Adrenal gland (tissue), 12 donors: ENCODE results near the gene ANTXR1. TPM values are rescaled to one million over a fixed set of nuclear protein-coding genes. Genes with fewer than 3 reads are reported as not detected.

Source experiments
- DNase-seq, 7 donors: peaks; one replicate each; pipeline ENCODE4 v3.0.0-alpha.2; 2019 to 2020
- H3K27ac ChIP-seq, 5 donors: fragments of 200-600 bp; sonication (generic) in 4 of 5; 1 replicate in 3 of 5; 2 replicates in 2 of 5; pipeline versions ENCODE4 v1.5.1 to v1.8.0; 2016 to 2020; ENCODE audit warnings: mild to moderate bottlenecking in 1 of 5
- H3K27me3 ChIP-seq: fragments of 200-600 bp; 2 replicates; pipeline ENCODE4 v1.8.0; 2021
- H3K36me3 ChIP-seq, 2 donors: fragments of 200-600 bp; replicated peaks in 1 of 2; 1 replicate in 1 of 2; 2 replicates in 1 of 2; pipeline versions ENCODE4 v1.5.1 to v1.8.0; 2018 to 2022
- H3K4me1 ChIP-seq, 2 donors: fragments of 200-600 bp; replicated peaks in 1 of 2; 1 replicate in 1 of 2; 2 replicates in 1 of 2; pipeline versions ENCODE4 v1.5.1 to v1.8.0; 2018 to 2021
- H3K4me3 ChIP-seq, 4 donors: fragments of 200-600 bp; sonication (generic) in 3 of 4; one replicate each; pipeline ENCODE4 v1.5.1; 2016 to 2018
- H3K9me3 ChIP-seq, 3 donors: fragments of 200-600 bp; sonication (generic) in 1 of 3; replicated peaks in 1 of 3; 1 replicate in 2 of 3; 2 replicates in 1 of 3; pipeline versions ENCODE4 v1.5.1 to v1.8.0; 2016 to 2021
- POLR2A ChIP-seq, 2 donors: fragments of 450-650 bp; IDR thresholded peaks; one replicate each; pipeline ENCODE4 v1.6.1; 2017; ENCODE audit warnings: antibody characterized with exemption in 2 of 2, mild to moderate bottlenecking in 2 of 2, moderate library complexity in 1 of 2
- WGBS, 4 donors: extraction: QIAGEN DNeasy Blood & Tissue Kit in 2 of 4; methylation state at CpG; one replicate each; pipeline versions ENCODE4 v1.1.5 to v1.1.7; 2013 to 2017; 5-methylcytosine and 5-hydroxymethylcytosine counted together
- intact Hi-C, 2 donors: fragments of 100-400 bp; cut with DNase I; formaldehyde crosslinking; loops; one replicate each; pipeline versions ENCODE4 v1.14.1 to v1.15.0; 2022 to 2023
- polyA plus RNA-seq, 3 donors: library from polyadenylated mRNA; stranded (reverse); fragments of 200-250 nt in 2 of 3; fragments of 350-450 nt in 1 of 3; fragmentation: Illumina TruSeq in 1 of 3; extraction: RNeasy Lipid Tissue Mini Kit (QIAGEN cat#74804) in 1 of 3; gene quantifications; one replicate each; pipeline ENCODE4 v1.2.3, GENCODE V29; 2013 to 2014
- total RNA-seq, 9 donors: library from RNA; depleted of rRNA in 4 of 9; stranded (reverse); fragments of >200 nt in 4 of 9; fragments of 120-200 nt in 1 of 9; fragmentation: NEBNext Ultra II Directional in 1 of 9; extraction: Animal tissue kit (Norgen Biotek cat#: 25700) in 1 of 9; gene quantifications; one replicate each; pipeline versions ENCODE4 v1.1.0 to v1.2.4, GENCODE V29; 2013 to 2023
- TF ChIP-seq, protein P1 (sequence below), 6 experiments: fragments of 450-650 bp in 4 of 6; fragments of 200-600 bp in 2 of 6; sonication (generic) in 1 of 6; IDR thresholded peaks; 1 replicate in 5 of 6; 2 replicates in 1 of 6; pipeline versions ENCODE4 v1.5.1 to v1.8.0; 2016 to 2021; ENCODE audit warnings: antibody characterized with exemption in 6 of 6, mild to moderate bottlenecking in 2 of 6, moderate library complexity in 1 of 6
- donor health status: healthy with polysubstance abuse.
- donor health status: Bipolar disorder and iron deficiency.
- donor health status: DM: yes; HTN: yes; CAD: no.
- donor health status: DM: no; HTN: no; CAD: no.
- donor health status: DM: no; HTN: no; CAD: no.
- donor health status: DM: yes; HTN: yes; CAD: no.

ANTXR1 gene
- total and polyA plus RNA-seq, 12 donors = 19.0 to 386 (median 119) TPM

DNA sequence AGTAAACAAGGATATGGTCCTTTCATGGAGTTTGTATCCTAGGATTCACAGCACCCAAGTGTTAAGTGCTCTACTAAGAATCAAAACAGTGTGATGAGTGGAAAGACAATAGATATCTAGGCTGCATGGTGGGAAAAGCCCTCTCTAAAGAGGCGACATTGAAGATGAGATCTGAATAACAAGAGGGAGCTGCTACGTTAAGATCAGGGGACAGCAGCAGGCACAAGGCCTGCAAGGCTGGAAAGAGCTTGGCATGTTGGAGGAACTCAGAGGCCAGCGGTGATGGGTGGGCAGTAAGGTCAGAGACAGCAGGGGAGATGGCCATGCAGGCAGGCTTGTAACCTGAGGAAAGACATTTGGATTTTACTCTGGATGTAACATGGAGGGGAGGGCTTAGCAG, 196.5 kb downstream of the ANTXR1 start:
- intact Hi-C loops = loop anchor here in 1 of 2 donors (10.0 kb wide), 1 partner anchor 85 kb away; no protein-coding TSS in a partner anchor
- Histone ChIP-seq H3K27me3 (no peaks in the 10 kb centered on the region), H3K4me3 (no peak overlapping the region), H3K36me3 (no peaks in the 10 kb centered on the region), H3K9me3 (no peaks in the 10 kb centered on the region), H3K4me1 (peaks cover 12 to 27% of the 10 kb centered on the region in 2 donors), H3K27ac (no peak overlapping the region)
- DNase-seq = no peak
- no peak for TF ChIP-seq POLR2A (IDR thresholded peaks at IDR 0.05)
- TF ChIP-seq, protein P1, sequence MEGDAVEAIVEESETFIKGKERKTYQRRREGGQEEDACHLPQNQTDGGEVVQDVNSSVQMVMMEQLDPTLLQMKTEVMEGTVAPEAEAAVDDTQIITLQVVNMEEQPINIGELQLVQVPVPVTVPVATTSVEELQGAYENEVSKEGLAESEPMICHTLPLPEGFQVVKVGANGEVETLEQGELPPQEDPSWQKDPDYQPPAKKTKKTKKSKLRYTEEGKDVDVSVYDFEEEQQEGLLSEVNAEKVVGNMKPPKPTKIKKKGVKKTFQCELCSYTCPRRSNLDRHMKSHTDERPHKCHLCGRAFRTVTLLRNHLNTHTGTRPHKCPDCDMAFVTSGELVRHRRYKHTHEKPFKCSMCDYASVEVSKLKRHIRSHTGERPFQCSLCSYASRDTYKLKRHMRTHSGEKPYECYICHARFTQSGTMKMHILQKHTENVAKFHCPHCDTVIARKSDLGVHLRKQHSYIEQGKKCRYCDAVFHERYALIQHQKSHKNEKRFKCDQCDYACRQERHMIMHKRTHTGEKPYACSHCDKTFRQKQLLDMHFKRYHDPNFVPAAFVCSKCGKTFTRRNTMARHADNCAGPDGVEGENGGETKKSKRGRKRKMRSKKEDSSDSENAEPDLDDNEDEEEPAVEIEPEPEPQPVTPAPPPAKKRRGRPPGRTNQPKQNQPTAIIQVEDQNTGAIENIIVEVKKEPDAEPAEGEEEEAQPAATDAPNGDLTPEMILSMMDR (IDR thresholded peaks at IDR 0.05) = no peak
- 85 to 96% (median 92%) methylated on average over 3 of the region's 3 CpGs for WGBS, 4 donors

DNA sequence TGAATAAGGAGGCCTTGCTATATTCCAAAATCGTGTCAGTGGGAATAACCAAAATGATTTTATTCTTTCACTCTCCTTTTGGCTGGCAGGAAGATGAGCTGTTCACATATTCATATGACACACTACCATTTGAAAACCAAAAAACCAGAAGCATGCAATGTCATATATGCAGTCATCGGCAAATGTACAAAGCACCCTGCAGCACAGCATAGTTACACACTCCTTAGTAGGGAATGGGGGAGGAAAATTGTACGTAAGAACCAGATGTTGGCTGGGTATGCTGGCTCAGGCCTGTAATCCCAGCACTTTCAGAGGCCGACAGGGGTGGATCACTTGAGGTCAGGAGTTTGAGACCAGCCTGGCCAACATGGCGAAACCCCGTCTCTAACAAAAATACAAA, 197.4 kb downstream of the ANTXR1 start:
- no peak for DNase-seq
- intact Hi-C loops = no loop called here
- Histone ChIP-seq H3K27me3 (no peaks in the 10 kb centered on the region), H3K4me1 (peaks cover 3 to 25% of the 10 kb centered on the region in 2 donors), H3K27ac (no peak overlapping the region), H3K9me3 (no peaks in the 10 kb centered on the region), H3K36me3 (no peaks in the 10 kb centered on the region), H3K4me3 (no peak overlapping the region)
- no peak for TF ChIP-seq POLR2A (IDR thresholded peaks at IDR 0.05)
- TF ChIP-seq, protein P1 (IDR thresholded peaks at IDR 0.05) = no peak
- 87 to 89% (median 88%) methylated on average over 6 of the region's 6 CpGs for WGBS, 4 donors

DNA sequence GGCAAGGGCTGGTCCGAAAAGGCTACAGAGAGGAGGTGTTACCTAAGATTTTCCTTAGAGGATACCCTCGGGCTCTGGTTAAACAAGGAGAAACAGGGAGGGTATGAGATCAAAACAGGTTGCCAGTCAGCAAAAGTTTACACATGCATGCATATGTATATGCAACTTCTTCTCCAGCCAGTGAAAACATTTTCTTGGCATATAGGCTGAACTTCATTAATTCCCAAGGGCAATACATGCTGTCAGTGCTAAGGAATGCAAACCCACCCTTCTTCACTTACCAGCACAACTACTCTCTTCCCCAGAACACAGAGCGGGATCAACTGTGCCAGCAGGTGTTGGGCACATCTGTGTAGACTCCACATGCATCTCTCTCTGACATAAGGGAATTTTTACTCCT, 198.1 kb downstream of the ANTXR1 start:
- H3K36me3 ChIP-seq = no peaks in the 10 kb centered on the region
- WGBS, 4 donors = 89 to 98% (median 93%) methylated on average over 3 of the region's 3 CpGs
- peaks cover 0 to 18% of the 10 kb centered on the region in 2 donors for H3K4me1 ChIP-seq
- intact Hi-C loops = no loop called here
- DNase-seq = no peak
- no peak for TF ChIP-seq POLR2A (IDR thresholded peaks at IDR 0.05)
- TF ChIP-seq, protein P1 (IDR thresholded peaks at IDR 0.05) = no peak
- no peaks in the 10 kb centered on the region for H3K9me3 ChIP-seq
- no peaks in the 10 kb centered on the region for H3K27me3 ChIP-seq
- H3K27ac ChIP-seq = no peak overlapping the region
- H3K4me3 ChIP-seq = no peak overlapping the region

DNA sequence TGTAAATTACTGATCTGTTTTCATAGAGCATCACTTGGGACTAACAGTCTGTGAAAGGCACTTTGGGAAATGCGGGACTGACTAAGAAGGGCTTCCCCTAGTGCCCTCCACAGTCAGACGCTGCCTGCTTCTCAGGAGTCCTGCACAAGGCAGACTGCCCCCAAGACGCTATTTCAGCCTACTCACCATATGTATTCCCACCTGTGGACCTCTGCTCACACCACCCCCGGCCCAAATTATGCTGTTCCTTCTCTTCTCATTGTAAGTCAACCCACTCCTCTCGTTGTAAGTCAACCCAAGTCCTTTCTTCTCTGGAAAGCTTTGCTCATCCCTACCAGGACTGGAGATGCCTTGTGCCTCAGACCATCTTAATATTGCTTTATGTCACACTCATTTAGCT, 198.7 kb downstream of the ANTXR1 start:
- H3K36me3 ChIP-seq = no peaks in the 10 kb centered on the region
- peaks cover 0 to 17% of the 10 kb centered on the region in 2 donors for H3K4me1 ChIP-seq
- no peak overlapping the region for H3K27ac ChIP-seq
- H3K4me3 ChIP-seq = no peak overlapping the region
- intact Hi-C loops = no loop called here
- 92 to 96% (median 95%) methylated on average over 5 of the region's 5 CpGs for WGBS, 4 donors
- DNase-seq = no peak
- no peaks in the 10 kb centered on the region for H3K27me3 ChIP-seq
- H3K9me3 ChIP-seq = no peaks in the 10 kb centered on the region
- TF ChIP-seq, protein P1 (IDR thresholded peaks at IDR 0.05) = no peak
- TF ChIP-seq POLR2A (IDR thresholded peaks at IDR 0.05) = no peak
